ENCODE results near the gene ABCF2. TPM values are rescaled to one million over a fixed set of nuclear protein-coding genes. Genes with fewer than 3 reads are reported as not detected.

The ABCF2 gene
- total RNA-seq, 1 experiment from 2014 or later, result 89.1 TPM

DNA sequence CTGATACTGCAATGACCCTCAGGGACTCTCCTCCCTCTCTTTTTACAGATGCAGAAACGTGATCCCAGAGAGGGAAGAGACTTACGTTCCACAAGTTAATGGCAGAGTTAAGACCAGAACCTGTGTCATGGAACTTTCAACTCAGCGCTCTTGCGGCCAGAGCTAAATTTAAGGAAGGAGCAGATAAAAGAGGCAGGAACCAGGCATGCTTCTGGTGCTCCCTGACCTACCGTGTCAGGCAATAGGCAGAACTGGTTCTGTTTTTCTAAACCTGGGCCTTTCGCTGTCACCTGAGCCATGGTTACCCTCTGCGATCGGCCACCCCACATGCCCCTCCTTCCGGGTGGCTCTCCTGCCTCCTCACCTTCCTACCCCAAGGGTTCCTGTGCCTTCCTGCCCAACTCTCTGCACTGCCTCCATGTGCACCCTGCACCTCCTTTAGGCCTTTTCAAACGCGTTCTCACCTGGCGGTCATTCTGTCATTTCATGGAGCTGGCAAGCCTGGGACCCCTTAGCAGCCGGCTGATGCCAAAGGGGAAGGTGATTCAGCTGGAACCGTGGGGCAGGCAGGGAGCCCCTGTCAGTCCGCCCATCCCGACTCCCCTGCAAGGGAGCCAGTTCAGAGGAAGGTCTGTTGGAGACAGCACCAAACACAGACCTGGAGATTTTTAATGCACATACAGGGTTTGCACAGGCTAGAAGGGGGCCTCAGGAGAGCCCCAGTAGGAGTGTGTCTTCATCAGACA, 51.8 kb downstream of the ABCF2 start:
- no peak for DNase-seq (ENCODE audit: low read depth)

DNA sequence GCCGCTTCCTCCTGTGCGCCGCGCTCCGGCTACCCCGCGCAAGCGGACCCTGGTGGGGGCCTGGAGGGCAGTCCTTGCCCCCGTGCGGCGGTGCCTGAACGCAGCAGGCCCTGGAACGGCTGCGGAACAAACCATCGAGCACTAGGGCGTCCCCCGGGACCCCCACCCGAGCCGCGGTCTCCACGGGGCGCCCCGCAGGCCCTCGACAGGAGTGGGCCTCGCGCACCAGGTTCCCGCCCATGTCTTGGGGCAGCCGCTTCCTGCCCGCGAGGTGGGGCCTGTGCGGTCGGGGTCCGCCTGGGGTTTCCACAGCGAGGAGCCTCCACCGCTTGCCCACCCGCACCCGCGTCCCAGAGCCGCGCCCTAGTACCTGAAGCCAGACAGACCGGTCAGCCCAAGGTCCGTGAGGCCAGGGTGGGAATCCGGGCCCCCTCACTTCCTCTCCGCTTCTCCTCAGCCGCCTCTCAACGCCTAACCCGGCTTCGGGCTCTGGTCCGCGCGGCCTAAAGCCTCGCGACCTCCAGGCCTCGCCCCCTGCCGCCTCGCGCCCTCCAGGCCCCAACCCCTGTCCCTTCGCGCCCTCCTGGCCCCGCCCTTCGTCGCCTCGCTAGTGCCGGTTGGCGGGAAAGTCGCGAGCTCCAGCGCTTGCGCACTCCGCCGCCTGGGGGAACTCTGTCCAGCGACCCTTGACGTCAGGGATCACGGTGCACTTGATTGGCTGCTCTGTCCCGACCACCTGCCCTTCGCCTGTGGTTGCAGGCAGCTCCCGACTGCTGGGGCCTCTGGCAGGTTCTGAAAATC, 52.6 kb downstream of the ABCF2 start:
- no peak for DNase-seq (ENCODE audit: low read depth)

DNA sequence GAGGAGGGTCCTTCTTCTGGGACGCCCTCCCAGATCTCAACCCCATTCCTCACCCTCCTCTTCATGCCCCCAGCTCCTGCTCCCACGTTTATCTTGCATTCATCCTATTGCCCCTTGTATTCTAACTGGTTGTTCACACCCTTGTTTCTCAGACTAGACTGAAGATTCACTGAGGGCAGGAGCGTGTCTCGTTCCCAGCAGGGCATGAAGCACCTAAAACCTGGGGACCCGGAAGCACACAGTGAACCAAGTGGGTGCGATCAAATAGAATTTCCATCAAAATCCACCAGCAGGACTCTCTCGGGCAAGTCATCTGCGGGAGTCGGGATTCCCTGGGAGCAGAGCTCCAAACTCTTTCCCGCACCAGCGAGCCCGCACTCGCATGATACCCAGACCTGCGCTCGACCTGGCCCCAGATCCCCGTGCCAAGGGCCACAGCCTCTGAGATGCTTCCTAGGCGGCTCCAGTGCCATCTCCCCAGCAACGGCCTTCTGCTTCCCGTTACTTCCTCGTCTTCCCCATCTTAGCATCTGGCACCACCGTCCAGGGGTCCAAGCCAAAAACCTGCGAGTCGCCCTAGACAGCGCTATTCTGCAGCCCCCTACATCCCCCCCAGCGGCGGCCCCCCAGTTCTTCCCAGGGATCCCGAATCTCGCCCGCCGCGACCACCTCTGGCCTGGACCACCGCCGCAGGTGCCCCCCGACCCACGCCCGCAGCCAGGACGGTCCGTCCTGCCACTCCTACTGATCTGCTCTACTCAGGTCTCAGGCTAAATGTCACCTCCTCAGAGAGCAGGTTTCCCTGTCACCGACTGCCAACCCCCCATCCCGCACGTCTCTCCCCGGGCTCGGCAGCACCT, 53.4 kb downstream of the ABCF2 start:
- DNase-seq (ENCODE audit: low read depth), result no peak

DNA sequence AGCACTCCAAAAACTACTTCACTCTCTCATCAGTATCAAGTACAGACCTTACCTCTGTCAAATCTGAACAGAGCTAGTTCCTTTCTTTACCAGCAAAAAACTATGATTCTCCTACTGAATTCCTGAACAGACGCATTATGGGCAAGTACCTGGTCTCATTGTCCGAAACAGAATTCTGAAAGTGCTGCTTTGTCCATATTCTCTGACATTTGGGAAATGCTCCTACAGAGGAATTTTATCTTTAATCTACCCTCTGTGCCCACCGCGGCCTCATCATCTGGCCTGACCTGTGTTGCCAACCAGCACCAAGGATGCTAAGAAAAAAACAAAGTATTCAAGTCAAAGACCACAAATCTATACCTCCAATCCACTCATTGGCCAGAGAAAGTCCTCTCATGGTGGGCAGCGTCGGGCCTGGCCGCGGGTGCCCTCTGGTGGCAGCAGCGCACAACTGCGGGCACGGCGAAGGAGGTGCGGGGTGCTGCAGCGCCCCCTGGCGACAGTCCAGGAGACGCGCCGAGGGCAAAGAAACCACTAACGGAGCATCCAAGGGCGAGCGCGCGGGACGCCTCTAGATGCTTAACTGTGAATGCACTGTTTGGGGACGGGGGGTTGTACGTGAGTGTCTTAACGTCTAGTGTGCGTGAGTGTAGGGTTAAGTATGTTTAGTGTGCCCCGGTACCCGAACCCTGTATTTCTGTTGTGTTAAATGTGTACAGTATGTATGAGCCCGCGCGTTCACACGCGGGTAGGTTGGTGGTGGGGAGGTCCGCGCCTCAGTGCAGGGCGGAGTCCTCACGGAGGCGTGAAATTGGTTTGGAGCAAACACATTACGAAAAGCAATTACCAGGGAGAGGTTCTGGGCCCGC, 54.5 kb downstream of the ABCF2 start:
- peak; percentile 65 for DNase-seq (ENCODE audit: low read depth)

DNA sequence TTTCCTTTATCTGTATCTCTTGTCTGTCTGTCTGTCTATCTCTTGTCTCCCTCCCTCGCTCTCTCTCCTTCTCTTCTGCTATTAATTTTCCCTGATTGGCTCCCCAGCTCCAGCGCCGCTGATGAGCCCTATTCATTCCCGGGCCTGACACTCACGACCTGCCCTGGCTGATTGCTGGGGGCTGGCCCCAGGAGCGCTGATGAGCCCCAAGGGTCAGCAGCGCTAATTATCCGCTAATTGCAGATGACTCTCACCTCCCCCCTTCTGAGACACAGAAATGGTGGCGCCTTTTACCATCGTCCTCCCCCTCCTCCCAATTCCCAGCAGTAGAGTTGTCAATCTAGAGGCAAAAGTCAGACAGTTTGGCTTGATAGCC, 58.2 kb downstream of the ABCF2 start:
- no peak for DNase-seq (ENCODE audit: low read depth)

DNA sequence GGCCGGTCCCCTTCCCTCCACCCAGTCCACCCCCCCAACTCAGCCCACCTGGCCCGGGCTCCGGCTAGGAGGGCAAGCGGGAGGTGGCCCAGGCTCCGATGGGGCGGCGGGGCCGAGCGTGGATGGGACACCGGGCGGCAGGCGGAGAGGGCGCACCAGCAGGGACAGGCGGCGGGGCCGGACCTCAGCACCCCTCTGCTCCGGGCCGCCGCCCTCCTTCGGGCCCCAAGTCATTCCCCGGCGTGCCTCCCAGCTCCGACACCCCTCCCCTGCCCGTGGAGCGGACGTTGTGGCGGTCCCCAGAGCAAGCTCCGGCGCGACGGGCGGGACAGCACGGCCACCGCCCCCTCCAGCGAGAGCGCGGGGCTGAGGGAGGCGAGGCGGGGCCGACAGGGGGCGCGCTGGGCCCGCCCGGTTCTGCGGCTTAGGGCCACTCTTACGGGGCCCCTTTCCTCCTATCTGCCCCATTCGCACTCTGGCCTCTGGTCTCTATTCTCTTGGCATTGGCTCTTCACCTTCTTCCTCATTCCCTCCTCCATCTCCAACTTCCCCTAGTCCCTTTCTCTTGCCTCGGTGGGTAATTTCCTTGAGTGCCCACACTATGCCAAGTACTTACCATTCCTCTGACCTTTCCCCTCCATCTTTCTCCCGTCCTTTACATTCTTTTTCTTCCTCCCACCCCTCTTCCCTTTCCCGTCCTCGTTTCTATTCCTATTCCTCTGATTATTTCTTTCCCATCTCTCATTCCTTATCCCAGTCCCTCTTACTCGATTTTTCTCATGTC, 58.8 kb downstream of the ABCF2 start:
- no peak for DNase-seq (ENCODE audit: low read depth)

DNA sequence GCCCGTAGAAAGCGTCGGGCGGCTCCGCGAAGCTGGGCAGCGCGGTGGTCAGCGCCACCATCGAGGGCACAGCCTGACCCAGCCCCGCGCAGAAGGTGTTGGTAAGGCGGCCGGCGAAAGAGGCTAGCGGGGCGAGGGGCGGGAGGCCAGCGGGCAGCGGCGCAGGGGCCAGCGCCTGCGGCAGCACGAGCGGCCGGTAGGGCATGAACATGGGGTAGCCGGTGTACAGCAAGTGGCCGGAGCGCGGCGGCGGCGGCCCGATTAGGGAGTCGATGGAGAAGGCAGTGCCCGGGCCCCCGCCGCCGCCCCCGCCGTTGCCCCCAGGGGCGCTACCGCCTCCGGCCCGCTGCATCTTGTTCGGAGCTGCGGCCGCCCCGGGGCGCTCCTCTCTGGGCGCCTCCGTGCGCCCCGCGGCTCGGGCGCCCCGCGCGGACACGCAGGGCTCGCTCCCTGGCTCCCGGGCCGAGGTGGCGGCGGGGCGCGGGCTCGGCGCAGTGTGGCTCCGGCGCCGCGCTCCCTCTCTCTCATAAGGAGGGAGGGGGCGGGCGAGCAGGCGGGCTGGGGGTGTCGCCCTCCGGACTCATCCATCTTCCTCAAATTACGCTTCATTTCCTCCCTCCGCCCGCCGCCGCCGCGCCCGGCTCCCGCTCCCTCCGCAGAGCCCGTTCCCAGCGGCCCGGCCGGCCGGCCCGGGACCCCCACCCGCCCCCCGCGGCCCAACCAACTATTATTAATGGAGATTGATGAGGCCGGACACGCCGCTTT, 59.6 kb downstream of the ABCF2 start, which contains the start of gene GBX1:
TSS of gene GBX1 (minus strand) at position 498 of the 765 bp plus-strand sequence. CDS start at position 352, 146 bp downstream.
- no peak for DNase-seq (ENCODE audit: low read depth)

DNA sequence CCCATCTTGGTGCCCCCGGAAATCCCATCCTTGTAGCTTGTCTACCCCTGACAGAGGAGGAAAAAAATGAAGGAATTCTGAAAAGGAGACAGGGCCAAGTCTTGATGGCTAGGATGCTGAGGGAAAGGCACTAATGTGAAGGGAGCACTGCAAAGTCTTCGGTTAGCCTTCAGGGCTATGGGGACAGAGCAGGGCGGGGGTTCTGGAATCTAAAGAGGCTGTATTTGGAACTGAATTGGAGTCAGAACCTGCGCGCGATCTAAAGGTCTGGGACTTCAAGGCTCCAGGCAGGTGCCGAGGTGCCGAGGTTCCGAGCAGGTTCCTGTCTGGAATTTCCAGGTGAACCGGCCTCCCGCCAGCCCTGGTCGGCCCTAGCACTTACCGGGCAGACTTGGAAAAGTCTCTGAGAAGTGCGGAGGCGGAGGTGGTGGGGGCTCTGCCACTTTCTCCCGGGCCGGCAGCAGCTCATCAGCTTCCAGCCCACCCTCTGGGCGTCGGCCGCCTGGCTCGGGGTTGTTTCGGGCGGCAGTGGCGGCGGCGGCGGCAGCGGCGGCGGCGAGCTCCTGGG, 60.3 kb downstream of the ABCF2 start:
- no peak for DNase-seq (ENCODE audit: low read depth)

Other genes starting within 250 kb of the ABCF2 start
- 0.34 and 0.47 TPM in 2 replicates for gene KCNH2, start 248.9 kb downstream of the ABCF2 start, total RNA-seq (2014; rRNA removed; shearing (Covaris generic))
- 71.5 and 94.6 TPM in 2 replicates for gene NOS3, start 236.2 kb downstream of the ABCF2 start, total RNA-seq (2014; rRNA removed; shearing (Covaris generic))
- gene ATG9B, start 202.7 kb downstream of the ABCF2 start, total RNA-seq (2014; rRNA removed; shearing (Covaris generic)), result not detected in 2 replicates
- 29.4 and 37.0 TPM in 2 replicates for gene ABCB8, start 198.8 kb downstream of the ABCF2 start, total RNA-seq (2014; rRNA removed; shearing (Covaris generic))
- 0.45 TPM in 1 of 2 replicates, not detected in the other for gene ASIC3, start 178.7 kb downstream of the ABCF2 start, total RNA-seq (2014; rRNA removed; shearing (Covaris generic))
- gene CDK5, start 169.3 kb downstream of the ABCF2 start, total RNA-seq (2014; rRNA removed; shearing (Covaris generic)), result 67.8 and 70.2 TPM in 2 replicates
- gene SLC4A2, start 167.6 kb downstream of the ABCF2 start, total RNA-seq (2014; rRNA removed; shearing (Covaris generic)), result 121 and 146 TPM in 2 replicates
- 86.5 and 100 TPM in 2 replicates for gene FASTK, start 146.4 kb downstream of the ABCF2 start, total RNA-seq (2014; rRNA removed; shearing (Covaris generic))
- 66.3 and 85.1 TPM in 2 replicates for gene TMUB1, start 143.7 kb downstream of the ABCF2 start, total RNA-seq (2014; rRNA removed; shearing (Covaris generic))
- gene AGAP3, start 140.7 kb downstream of the ABCF2 start, total RNA-seq (2014; rRNA removed; shearing (Covaris generic)), result 36.4 and 45.3 TPM in 2 replicates
- not detected in 2 replicates for gene GBX1, start 59.5 kb downstream of the ABCF2 start, total RNA-seq (2014; rRNA removed; shearing (Covaris generic))
- gene ASB10, start 40.0 kb downstream of the ABCF2 start, total RNA-seq (2014; rRNA removed; shearing (Covaris generic)), result not detected in 2 replicates
- gene H2BK1, start 16.7 kb downstream of the ABCF2 start, total RNA-seq (2014; rRNA removed; shearing (Covaris generic)), result not detected in 2 replicates
- gene CHPF2, start 5.3 kb upstream of the ABCF2 start, total RNA-seq (2014; rRNA removed; shearing (Covaris generic)), result 40.0 and 46.1 TPM in 2 replicates
- gene SMARCD3, start 21.5 kb upstream of the ABCF2 start, total RNA-seq (2014; rRNA removed; shearing (Covaris generic)), result 9.5 and 11.8 TPM in 2 replicates
- gene NUB1, start 114.6 kb upstream of the ABCF2 start, total RNA-seq (2014; rRNA removed; shearing (Covaris generic)), result 57.7 and 59.7 TPM in 2 replicates
- gene WDR86, start 182.8 kb upstream of the ABCF2 start, total RNA-seq (2014; rRNA removed; shearing (Covaris generic)), result not detected in 2 replicates
- gene CRYGN, start 212.9 kb upstream of the ABCF2 start, total RNA-seq (2014; rRNA removed; shearing (Covaris generic)), result not detected in 2 replicates

All from HT1080 (cell line).